Measurements from ENCODE around the gene GBF1. TPM values are rescaled to one million over a fixed set of nuclear protein-coding genes. Genes with fewer than 3 reads are reported as not detected.

GBF1 gene
- total and polyA plus RNA-seq, 2 of the 13 experiments (the other 11 are each of a cell fraction or from before 2014, with no cell fraction given): 17.1 to 21.9 TPM

DNA sequence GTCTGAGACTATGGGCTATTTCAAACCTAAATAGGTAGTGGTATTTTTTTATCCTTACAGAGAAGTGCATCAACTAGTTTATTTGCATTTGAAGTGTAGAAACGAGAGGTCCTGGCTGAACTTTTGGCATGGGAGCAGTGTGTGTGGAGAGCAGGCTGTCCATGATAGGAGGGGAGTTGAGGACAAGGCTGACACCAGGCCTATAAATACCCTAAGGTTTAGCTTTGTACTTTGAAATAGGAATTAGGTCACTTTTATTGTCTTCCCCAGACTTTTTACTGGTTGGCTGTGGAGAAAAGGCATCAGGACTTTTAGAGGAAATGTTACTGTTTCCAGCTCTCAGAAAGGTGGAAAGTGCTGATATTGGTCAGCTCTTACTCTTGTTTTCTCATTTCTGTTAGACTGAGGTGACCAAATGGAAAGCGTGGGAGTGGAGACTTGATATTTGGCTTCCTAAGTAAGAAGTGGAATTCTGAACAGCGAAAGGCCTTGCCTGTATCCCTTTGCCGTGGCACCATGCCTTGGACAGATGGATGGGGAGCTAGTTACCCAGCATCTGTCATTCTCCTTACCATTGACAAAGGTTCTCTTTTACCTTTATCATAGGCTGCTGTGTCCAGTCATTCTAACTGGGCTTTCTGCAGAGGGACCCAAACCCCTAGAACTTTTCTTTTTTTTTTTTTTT lies 46.0 kb downstream of the GBF1 start:
- BruUV-seq (replicated peaks): no TSS peak
- ATAC-seq (no peak), DNase-seq (ENCODE audit: low spot score) (no peak), FAIRE-seq (no peak)
- no peak overlapping the region for H3K9ac ChIP-seq (ENCODE audit: insufficient read depth, low read depth, low read length)
- in situ Hi-C loops (cut with HindIII; ENCODE audit: extremely low pct_ligation_motif_present, low pct_unique_long_range_greater_than_20kb): no loop called here
- no peak overlapping the region for H3K4me2 ChIP-seq (ENCODE audit: low read depth, low read length)
- peaks cover 19% of the 10 kb centered on the region for H3K79me2 ChIP-seq (ENCODE audit: insufficient read depth, low read length)
- no peak overlapping the region for H2AFZ ChIP-seq (ENCODE audit: low read length)
- H3K27me3 ChIP-seq (ENCODE audit: control insufficient read depth in 1 of 2, insufficient read depth in 2 of 2, low read length in 2 of 2): no peaks in the 10 kb centered on the region
- ChIA-PET CTCF (ENCODE audit: low intra/inter-chr PET ratio, low total read pairs) (no interaction called here), POLR2A (no interaction called here)
- no peaks in the 10 kb centered on the region for H3K9me3 ChIP-seq (ENCODE audit: low read length)
- intact Hi-C loops (cut with micrococcal nuclease; ENCODE audit: unreplicated experiment): no loop called here
- WGBS (ENCODE audit: low lambda C conversion rate): 100% methylated on average over 4 of the region's 4 CpGs
- no peak overlapping the region for H3K4me3 ChIP-seq (replicated peaks in 1 of 3; ENCODE audit: insufficient read depth in 1 of 3, low read depth in 2 of 3, low read length in 3 of 3)
- H3K4me1 ChIP-seq (ENCODE audit: insufficient read depth, low read length): 0 out of 2 replicates have a peak, but pooled peaks cover 8% of the 10 kb centered on the region
- peaks cover 2% of the 10 kb centered on the region; the same call in 1 of the 2 replicates for H4K20me1 ChIP-seq (ENCODE audit: insufficient read depth, low read length)
- H3K27ac ChIP-seq (ENCODE audit: extremely low read length, insufficient read depth, low read length): no peak overlapping the region
- peaks cover 1 to 11% of the 10 kb centered on the region in 2 experiments; a peak in 2 of 5 replicates for H3K36me3 ChIP-seq (replicated peaks in 1 of 2; ENCODE audit: control insufficient read depth in 1 of 2, insufficient read depth in 2 of 2, low read length in 2 of 2)
- no peak for TF ChIP-seq HNF4G (IDR thresholded peaks at IDR 0.05; ENCODE audit: borderline replicate concordance, low read depth, low read length)
- TF ChIP-seq HNF4G (CRISPR knock-in tag; IDR thresholded peaks at IDR 0.05; ENCODE audit: borderline replicate concordance, low read depth): no peak
- no peak for TF ChIP-seq CEBPG (CRISPR knock-in tag; IDR thresholded peaks at IDR 0.05)
- no peak for TF ChIP-seq ISL2 (CRISPR knock-in tag; IDR thresholded peaks at IDR 0.05)
- TF ChIP-seq ATAD3A (CRISPR knock-in tag; IDR thresholded peaks at IDR 0.05): no peak
- TF ChIP-seq, protein P1, sequence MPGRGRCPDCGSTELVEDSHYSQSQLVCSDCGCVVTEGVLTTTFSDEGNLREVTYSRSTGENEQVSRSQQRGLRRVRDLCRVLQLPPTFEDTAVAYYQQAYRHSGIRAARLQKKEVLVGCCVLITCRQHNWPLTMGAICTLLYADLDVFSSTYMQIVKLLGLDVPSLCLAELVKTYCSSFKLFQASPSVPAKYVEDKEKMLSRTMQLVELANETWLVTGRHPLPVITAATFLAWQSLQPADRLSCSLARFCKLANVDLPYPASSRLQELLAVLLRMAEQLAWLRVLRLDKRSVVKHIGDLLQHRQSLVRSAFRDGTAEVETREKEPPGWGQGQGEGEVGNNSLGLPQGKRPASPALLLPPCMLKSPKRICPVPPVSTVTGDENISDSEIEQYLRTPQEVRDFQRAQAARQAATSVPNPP (CRISPR knock-in tag; IDR thresholded peaks at IDR 0.05): no peak
- no peak for TF ChIP-seq SALL1 (CRISPR knock-in tag; IDR thresholded peaks at IDR 0.05)
- TF ChIP-seq SPEN (CRISPR knock-in tag; IDR thresholded peaks at IDR 0.05; ENCODE audit: low read depth): no peak
- TF ChIP-seq ZNF337 (CRISPR knock-in tag; IDR thresholded peaks at IDR 0.05; ENCODE audit: borderline replicate concordance, low read depth): no peak
- TF ChIP-seq, protein P2, sequence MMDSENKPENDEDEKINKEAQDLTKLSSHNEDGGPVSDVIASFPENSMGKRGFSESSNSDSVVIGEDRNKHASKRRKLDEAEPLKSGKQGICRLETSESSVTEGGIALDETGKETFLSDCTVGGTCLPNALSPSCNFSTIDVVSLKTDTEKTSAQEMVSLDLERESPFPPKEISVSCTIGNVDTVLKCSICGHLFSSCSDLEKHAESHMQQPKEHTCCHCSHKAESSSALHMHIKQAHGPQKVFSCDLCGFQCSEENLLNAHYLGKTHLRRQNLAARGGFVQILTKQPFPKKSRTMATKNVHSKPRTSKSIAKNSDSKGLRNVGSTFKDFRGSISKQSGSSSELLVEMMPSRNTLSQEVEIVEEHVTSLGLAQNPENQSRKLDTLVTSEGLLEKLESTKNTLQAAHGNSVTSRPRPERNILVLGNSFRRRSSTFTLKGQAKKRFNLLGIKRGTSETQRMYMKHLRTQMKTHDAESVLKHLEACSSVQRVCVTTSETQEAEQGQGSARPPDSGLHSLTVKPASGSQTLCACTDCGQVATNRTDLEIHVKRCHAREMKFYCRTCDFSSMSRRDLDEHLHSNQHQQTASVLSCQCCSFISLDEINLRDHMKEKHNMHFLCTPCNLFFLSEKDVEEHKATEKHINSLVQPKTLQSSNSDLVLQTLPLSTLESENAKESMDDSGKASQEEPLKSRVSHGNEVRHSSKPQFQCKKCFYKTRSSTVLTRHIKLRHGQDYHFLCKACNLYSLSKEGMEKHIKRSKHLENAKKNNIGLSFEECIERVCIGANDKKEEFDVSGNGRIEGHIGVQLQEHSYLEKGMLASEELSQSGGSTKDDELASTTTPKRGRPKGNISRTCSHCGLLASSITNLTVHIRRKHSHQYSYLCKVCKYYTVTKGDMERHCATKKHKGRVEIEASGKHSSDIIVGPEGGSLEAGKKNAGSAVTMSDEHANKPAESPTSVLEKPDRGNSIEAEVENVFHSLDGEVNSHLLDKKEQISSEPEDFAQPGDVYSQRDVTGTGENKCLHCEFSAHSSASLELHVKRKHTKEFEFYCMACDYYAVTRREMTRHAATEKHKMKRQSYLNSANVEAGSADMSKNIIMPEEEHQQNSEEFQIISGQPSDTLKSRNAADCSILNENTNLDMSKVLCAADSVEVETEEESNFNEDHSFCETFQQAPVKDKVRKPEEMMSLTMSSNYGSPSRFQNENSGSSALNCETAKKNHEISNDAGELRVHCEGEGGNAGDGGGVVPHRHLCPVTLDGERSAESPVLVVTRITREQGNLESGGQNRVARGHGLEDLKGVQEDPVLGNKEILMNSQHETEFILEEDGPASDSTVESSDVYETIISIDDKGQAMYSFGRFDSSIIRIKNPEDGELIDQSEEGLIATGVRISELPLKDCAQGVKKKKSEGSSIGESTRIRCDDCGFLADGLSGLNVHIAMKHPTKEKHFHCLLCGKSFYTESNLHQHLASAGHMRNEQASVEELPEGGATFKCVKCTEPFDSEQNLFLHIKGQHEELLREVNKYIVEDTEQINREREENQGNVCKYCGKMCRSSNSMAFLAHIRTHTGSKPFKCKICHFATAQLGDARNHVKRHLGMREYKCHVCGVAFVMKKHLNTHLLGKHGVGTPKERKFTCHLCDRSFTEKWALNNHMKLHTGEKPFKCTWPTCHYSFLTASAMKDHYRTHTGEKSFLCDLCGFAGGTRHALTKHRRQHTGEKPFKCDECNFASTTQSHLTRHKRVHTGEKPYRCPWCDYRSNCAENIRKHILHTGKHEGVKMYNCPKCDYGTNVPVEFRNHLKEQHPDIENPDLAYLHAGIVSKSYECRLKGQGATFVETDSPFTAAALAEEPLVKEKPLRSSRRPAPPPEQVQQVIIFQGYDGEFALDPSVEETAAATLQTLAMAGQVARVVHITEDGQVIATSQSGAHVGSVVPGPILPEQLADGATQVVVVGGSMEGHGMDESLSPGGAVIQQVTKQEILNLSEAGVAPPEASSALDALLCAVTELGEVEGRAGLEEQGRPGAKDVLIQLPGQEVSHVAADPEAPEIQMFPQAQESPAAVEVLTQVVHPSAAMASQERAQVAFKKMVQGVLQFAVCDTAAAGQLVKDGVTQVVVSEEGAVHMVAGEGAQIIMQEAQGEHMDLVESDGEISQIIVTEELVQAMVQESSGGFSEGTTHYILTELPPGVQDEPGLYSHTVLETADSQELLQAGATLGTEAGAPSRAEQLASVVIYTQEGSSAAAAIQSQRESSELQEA (CRISPR knock-in tag; IDR thresholded peaks at IDR 0.05; ENCODE audit: not compliant biosample characterization): no peak
- TF ChIP-seq KMT2A (CRISPR knock-in tag; IDR thresholded peaks at IDR 0.05): no peak
- no peak for TF ChIP-seq CAMTA2 (CRISPR knock-in tag; IDR thresholded peaks at IDR 0.05; ENCODE audit: borderline replicate concordance)
- no peak for TF ChIP-seq CEBPB (IDR thresholded peaks at IDR 0.05; ENCODE audit: borderline replicate concordance, low read depth, low read length)
- no peak for TF ChIP-seq ZNF780A (CRISPR knock-in tag; IDR thresholded peaks at IDR 0.05)
- TF ChIP-seq ZNF143 (CRISPR knock-in tag; IDR thresholded peaks at IDR 0.05): no peak
